DOHH2 (cell line): ENCODE measurements around the gene PXK.

Experiments used
- CTCF ChIP-seq: fragments of 200-600 bp; sonication (generic); IDR thresholded peaks from one replicate; pipeline ENCODE4 v1.5.1; 2014; ENCODE audit warnings: antibody characterized with exemption, mild to moderate bottlenecking, low read depth, low read length; ENCODE audit not compliant: poor library complexity, severe bottlenecking
- EZH2phosphoT487 ChIP-seq: fragments of 200-600 bp; sonication (generic); IDR thresholded peaks from 2 replicates; pipeline ENCODE4 v1.6.1; 2017; ENCODE audit warnings: borderline replicate concordance, mild to moderate bottlenecking, antibody characterized with exemption, low read length, moderate library complexity, mixed read lengths

GRCh38 chr3:58424613-58425012 is 91.9 kb downstream of the PXK start:
- TF ChIP-seq CTCF (no peak), EZH2phosphoT487 (no peak)
